HepG2 (cell line): ENCODE results near the gene OR14I1. TPM values are rescaled to one million over a fixed set of nuclear protein-coding genes. Genes with fewer than 3 reads are reported as not detected.
A peak's percentile ranks its signal among the peaks of the same experiment; 100 is the strongest.
"Not testable (repeated sequence)": the region's sequence is repeated elsewhere in the genome, so short reads cannot be mapped to it uniquely, and the experiment has no call there.

ENCODE experiments used
- ATAC-seq: fragments of 200-7000 bp; cut with Tn5 transposase; 3 replicates; pipeline ENCODE4 v1.9.1; 2020; ENCODE audit warnings: mild to moderate bottlenecking, moderate library complexity
- BruUV-seq: library from RNA; stranded (reverse); fragments of 400-500 nt; replicated peaks from 2 replicates; lab custom pipeline; 2021; lab: Mats Ljungman, UMichigan
- CTCF ChIA-PET: fragments of 300-600 bp; formaldehyde crosslinking; extraction: SDS; loops from one replicate; lab custom pipeline; 2021; ENCODE audit warnings: low total read pairs, inconsistent platforms, low intra/inter-chr PET ratio; lab: Yijun Ruan, JAX
- POLR2A ChIA-PET: fragments of 350-600 bp; sonication (Branson Sonifier 250); formaldehyde crosslinking; loops from one replicate; lab custom pipeline; 2020; ENCODE audit warnings: antibody characterized with exemption, inconsistent platforms; lab: Yijun Ruan, JAX
- DNase-seq: peaks from one replicate; pipeline ENCODE4 v3.0.0-alpha.2; 2015; ENCODE audit warnings: low spot score
- FAIRE-seq: peaks from 3 replicates; lab custom pipeline; 2011; peaks lifted over from hg19 to GRCh38; lab: Jason Lieb, UNC
- H2AFZ ChIP-seq: one replicate; pipeline ENCODE4 v1.6.1; 2011; ENCODE audit warnings: low read length, inconsistent platforms
- H3K27ac ChIP-seq: fragments of 300-600 bp; 3 replicates; pipeline ENCODE4 v1.8.0; 2011; ENCODE audit warnings: mixed run types, mild to moderate bottlenecking, mixed read lengths, low read length, inconsistent platforms; ENCODE audit not compliant: insufficient read depth; ENCODE audit errors: extremely low read length
- H3K27me3 ChIP-seq, 2 experiments: fragments of 200-600 bp in 1 of 2; 2 replicates in 1 of 2; 3 replicates in 1 of 2; pipeline versions ENCODE4 v1.6.0 to v1.8.0; 2011; ENCODE audit warnings: low read length in 2 of 2, mild to moderate bottlenecking in 2 of 2, moderate library complexity in 2 of 2, inconsistent platforms in 1 of 2; ENCODE audit not compliant: insufficient read depth in 2 of 2, control insufficient read depth in 1 of 2
- H3K36me3 ChIP-seq, 2 experiments: fragments of 200-600 bp in 1 of 2; replicated peaks in 1 of 2; 2 replicates in 1 of 2; 3 replicates in 1 of 2; pipeline versions ENCODE4 v1.5.1 to v1.8.0; 2011; ENCODE audit warnings: low read length in 2 of 2, inconsistent platforms in 1 of 2; ENCODE audit not compliant: insufficient read depth in 2 of 2, control insufficient read depth in 1 of 2
- H3K4me1 ChIP-seq: 2 replicates; pipeline ENCODE4 v1.5.1; 2012; ENCODE audit warnings: low read length, inconsistent platforms; ENCODE audit not compliant: insufficient read depth
- H3K4me2 ChIP-seq: 2 replicates; pipeline ENCODE4 v1.6.0; 2011; ENCODE audit warnings: low read depth, low read length, inconsistent platforms
- H3K4me3 ChIP-seq, 3 experiments: fragments of 200-600 bp in 1 of 3; sonication (generic), shearing (Covaris generic) in 1 of 3; replicated peaks in 1 of 3; 2 replicates each; pipeline ENCODE4 v1.5.1; 2011 to 2016; ENCODE audit warnings: low read length in 3 of 3, inconsistent platforms in 2 of 3, low read depth in 2 of 3, mild to moderate bottlenecking in 2 of 3, control low read depth in 1 of 3, mixed read lengths in 1 of 3; ENCODE audit not compliant: insufficient read depth in 1 of 3
- H3K79me2 ChIP-seq: one replicate; pipeline ENCODE4 v1.6.1; 2011; ENCODE audit warnings: low read length, inconsistent platforms; ENCODE audit not compliant: insufficient read depth
- H3K9ac ChIP-seq: 2 replicates; pipeline ENCODE4 v1.6.0; 2011; ENCODE audit warnings: mild to moderate bottlenecking, low read depth, low read length, inconsistent platforms; ENCODE audit not compliant: insufficient read depth
- H3K9me3 ChIP-seq: 2 replicates; pipeline ENCODE4 v1.5.1; 2012; ENCODE audit warnings: mild to moderate bottlenecking, low read length
- H4K20me1 ChIP-seq: 2 replicates; pipeline ENCODE4 v1.6.0; 2011; ENCODE audit warnings: inconsistent platforms, mild to moderate bottlenecking, low read length, moderate library complexity; ENCODE audit not compliant: insufficient read depth
- KLF13 ChIP-seq: sonication (generic); formaldehyde crosslinking; IDR thresholded peaks from 2 replicates; pipeline ENCODE4 v1.4.0; 2020; ENCODE audit warnings: mild to moderate bottlenecking, missing genetic modification reagents
- ZFP36 ChIP-seq: fragments of 150-350 bp; IDR thresholded peaks from 2 replicates; pipeline ENCODE4 v1.6.1; 2018; ENCODE audit warnings: borderline replicate concordance, low read length, low read depth; ENCODE audit not compliant: partially characterized antibody
- WGBS: methylation state at CpG from one replicate; pipeline ENCODE4 v1.1.6; 2017; ENCODE audit warnings: low lambda C conversion rate; 5-methylcytosine and 5-hydroxymethylcytosine counted together
- in situ Hi-C: cut with HindIII; loops from 2 replicates; pipeline ENCODE4 v1.10.0; 2017; ENCODE audit warnings: low pct_unique_long_range_greater_than_20kb; ENCODE audit not compliant: extremely low pct_ligation_motif_present
- intact Hi-C: fragments of 100-400 bp; cut with micrococcal nuclease; formaldehyde crosslinking; loops from one replicate; pipeline ENCODE4 v1.10.0; 2022; ENCODE audit not compliant: unreplicated experiment
- polyA plus RNA-seq, 8 experiments: library from polyadenylated mRNA; depleted of rRNA in 3 of 8; stranded (reverse) in 7 of 8; unstranded in 1 of 8; fragments of >200 nt; fragmentation: Illumina TruSeq in 4 of 8; extraction: Trizol in 4 of 8; gene quantifications; 2 replicates each; pipeline versions ENCODE4 v1.2.1 to v1.2.3, GENCODE V29; 2011 to 2016; ENCODE audit warnings: low read depth in 4 of 8, missing spikeins in 1 of 8, mixed read lengths in 1 of 8; ENCODE audit not compliant: insufficient read depth in 1 of 8
- total RNA-seq, 5 experiments: library from RNA; depleted of rRNA; stranded (reverse); fragments of >200 nt; fragmentation: Illumina TruSeq; extraction: Trizol; gene quantifications; 2 replicates each; pipeline ENCODE4 v1.2.3, GENCODE V29; 2016; ENCODE audit warnings: low read depth in 1 of 5
- TF ChIP-seq, protein P1 (sequence below): sonication (generic); formaldehyde crosslinking; IDR thresholded peaks from 2 replicates; pipeline ENCODE4 v1.5.0; 2020; ENCODE audit warnings: missing genetic modification reagents

The OR14I1 gene
- total and polyA plus RNA-seq, 2 of the 13 experiments (the other 11 are each of a cell fraction or from before 2014, with no cell fraction given), result not detected

DNA sequence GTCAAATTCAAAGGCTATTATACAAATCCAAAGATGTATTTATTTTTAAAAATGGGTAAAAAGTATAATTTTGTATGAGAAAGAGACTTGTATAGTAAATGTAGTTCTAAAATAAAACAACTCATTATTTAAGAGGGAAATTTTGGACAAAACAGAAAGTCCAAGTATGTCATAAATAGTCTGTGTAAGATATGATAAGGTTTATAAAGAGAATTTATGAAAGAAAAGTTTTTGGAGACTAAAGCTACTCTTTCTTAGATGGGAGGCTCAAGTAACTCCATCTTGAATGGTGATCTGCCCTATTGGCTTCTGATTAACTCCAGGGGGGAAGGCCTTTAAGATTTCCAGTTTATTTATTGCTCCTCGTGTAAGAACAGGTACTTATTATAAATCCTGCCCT, 32.6 kb downstream of the OR14I1 start:
- Histone ChIP-seq H3K79me2 (no peaks in the 10 kb centered on the region), H2AFZ (no peak overlapping the region), H3K27me3 (no peaks in the 10 kb centered on the region), H3K36me3 (no peaks in the 10 kb centered on the region), H4K20me1 (no peaks in the 10 kb centered on the region), H3K9me3 (peaks cover 15% of the 10 kb centered on the region), H3K27ac (no peak overlapping the region), H3K4me1 (no peaks in the 10 kb centered on the region), H3K4me3 (no peak overlapping the region), H3K9ac (no peak overlapping the region), H3K4me2 (no peak overlapping the region)
- in situ Hi-C loops (no loop called here), intact Hi-C loops (no loop called here)
- FAIRE-seq (no peak), ATAC-seq (no peak), DNase-seq (no peak)
- WGBS, result 0% methylated on average over 1 of the region's 1 CpG
- ChIA-PET CTCF (no interaction called here), POLR2A (no interaction called here)
- no TSS peak for BruUV-seq
- TF ChIP-seq, protein P1, sequence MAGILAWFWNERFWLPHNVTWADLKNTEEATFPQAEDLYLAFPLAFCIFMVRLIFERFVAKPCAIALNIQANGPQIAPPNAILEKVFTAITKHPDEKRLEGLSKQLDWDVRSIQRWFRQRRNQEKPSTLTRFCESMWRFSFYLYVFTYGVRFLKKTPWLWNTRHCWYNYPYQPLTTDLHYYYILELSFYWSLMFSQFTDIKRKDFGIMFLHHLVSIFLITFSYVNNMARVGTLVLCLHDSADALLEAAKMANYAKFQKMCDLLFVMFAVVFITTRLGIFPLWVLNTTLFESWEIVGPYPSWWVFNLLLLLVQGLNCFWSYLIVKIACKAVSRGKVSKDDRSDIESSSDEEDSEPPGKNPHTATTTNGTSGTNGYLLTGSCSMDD, result no peak
- TF ChIP-seq KLF13 (CRISPR knock-in tag) (no peak), ZFP36 (peak; percentile 67)

DNA sequence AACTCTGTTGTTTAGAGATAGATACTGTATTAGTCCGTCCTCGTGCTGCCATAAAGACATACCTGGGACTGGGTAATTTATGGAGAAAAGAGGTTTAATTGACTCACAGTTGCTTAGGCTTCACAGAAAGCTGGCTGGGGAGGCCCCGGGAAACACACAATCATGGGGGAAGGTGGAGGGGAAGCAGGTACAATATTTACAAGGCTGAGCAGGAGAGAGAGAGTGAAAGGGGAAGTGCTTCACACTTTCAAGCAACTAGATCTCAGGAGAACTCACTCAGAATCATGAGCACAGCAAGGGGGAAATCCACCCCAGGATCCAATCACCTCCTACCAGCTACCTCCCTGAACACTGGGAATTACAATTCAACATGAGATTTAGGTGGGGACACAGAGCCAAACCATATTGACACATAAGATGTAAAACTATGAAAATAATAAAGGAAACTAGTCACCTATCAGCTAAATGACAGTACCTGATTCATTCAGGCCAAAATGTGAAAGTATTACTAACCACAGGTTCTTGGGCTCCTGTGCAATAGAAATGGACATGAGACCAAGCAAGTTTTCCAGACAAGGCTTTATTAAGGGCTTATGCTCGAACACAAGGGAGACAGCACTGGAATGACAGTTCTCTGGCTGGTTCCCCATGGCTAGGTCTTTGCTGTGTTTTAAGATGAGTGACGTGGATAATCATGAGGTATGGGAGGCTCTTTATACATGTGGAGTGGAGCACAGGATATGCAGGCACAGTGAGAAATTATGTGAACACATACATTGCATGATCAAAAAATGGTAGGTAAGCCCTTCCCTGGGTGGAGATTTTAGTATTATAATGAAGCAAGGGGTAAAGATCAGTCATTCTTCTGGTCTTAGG, 38.9 kb downstream of the OR14I1 start:
- H3K27me3 ChIP-seq, CTCF ChIA-PET, H3K27ac ChIP-seq, intact Hi-C loops, H3K4me1 ChIP-seq, H2AFZ ChIP-seq, POLR2A ChIA-PET, H3K9me3 ChIP-seq, H3K9ac ChIP-seq, ATAC-seq, H3K36me3 ChIP-seq, BruUV-seq, FAIRE-seq, H3K4me2 ChIP-seq, H4K20me1 ChIP-seq, DNase-seq, H3K4me3 ChIP-seq, H3K79me2 ChIP-seq, in situ Hi-C loops: not testable (repeated sequence)
- WGBS, result 0% methylated on average over 5 of the region's 5 CpGs

DNA sequence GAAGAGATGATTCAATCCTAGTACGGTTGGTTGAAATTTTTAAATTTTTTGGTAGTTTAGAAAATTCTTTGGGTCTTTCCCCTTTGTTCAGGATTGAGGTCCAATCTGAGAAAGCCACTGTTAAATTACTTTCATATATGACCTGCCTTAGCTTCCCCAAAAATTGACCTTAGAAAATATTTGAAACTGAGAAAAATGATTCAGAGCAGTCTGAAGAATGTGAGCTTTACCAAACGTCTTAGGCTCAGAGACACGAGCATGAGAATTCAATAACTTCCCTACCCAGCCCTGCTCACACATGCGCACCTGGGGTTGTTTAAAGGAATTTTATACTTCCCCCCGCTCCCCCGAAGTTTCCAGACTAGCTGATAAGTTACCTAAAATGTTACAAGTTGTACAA, 45.8 kb downstream of the OR14I1 start:
- WGBS, result 30% methylated on average over 5 of the region's 6 CpGs

More for the DNA sequence above, 45.8 kb downstream of the OR14I1 start:
- H3K9me3 ChIP-seq, CTCF ChIA-PET, H3K9ac ChIP-seq, H3K27ac ChIP-seq, H4K20me1 ChIP-seq, intact Hi-C loops, H2AFZ ChIP-seq, H3K27me3 ChIP-seq, H3K36me3 ChIP-seq, H3K4me3 ChIP-seq, ATAC-seq, POLR2A ChIA-PET, H3K4me1 ChIP-seq, in situ Hi-C loops, H3K4me2 ChIP-seq, BruUV-seq, H3K79me2 ChIP-seq, FAIRE-seq, DNase-seq: not testable (repeated sequence)
